NOMO-1 (cell line): ENCODE results near the gene NUP153.
A peak's percentile ranks its signal among the peaks of the same experiment; 100 is the strongest.
"Not testable (repeated sequence)": the region's sequence is repeated elsewhere in the genome, so short reads cannot be mapped to it uniquely, and the experiment has no call there.

Source experiments
- DNase-seq, 2 experiments: peaks; one replicate each; lab custom pipeline; 2025; ENCODE audit not compliant: unreplicated experiment in 2 of 2; lab: John Stamatoyannopoulos, UW

Gene NUP153

DNA sequence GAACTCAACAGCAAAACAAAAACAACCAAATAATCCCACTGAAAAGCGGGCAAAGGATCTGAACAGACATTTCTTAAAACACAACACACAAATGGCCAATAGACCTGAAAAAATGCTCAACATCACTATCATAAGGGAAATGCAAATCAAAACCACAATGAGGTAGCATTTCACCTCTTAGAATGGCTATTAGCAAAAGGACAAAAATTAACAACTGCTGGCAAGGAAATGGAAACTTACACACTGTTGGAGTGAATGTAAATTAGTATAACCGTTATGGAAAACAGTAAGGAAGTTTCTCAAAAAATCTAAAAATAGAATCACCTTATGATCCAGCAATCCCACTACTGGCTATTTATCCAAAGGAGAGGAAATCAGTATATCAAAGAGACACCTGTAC lies 85.7 kb downstream of the NUP153 start:
- DNase-seq = no peak

DNA sequence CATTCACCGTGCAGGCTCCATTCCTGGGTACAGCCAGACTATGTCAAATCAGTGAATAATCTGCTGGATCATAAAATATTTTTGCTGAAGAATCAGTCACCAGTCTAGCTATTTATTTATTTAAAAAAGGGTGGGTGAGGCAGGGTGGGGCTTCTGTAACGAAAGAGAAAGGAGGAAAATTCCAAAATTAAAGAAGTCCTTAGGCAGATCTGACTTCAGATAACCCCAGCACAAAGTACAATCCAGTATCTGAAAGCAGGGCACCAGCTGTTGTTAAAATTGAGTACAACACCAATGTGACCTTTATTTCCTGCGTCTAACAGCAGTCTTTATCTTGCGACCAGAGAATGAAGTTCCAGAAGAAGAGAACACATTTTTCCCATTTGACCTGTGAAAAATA lies 90.9 kb downstream of the NUP153 start:
- DNase-seq = no peak

DNA sequence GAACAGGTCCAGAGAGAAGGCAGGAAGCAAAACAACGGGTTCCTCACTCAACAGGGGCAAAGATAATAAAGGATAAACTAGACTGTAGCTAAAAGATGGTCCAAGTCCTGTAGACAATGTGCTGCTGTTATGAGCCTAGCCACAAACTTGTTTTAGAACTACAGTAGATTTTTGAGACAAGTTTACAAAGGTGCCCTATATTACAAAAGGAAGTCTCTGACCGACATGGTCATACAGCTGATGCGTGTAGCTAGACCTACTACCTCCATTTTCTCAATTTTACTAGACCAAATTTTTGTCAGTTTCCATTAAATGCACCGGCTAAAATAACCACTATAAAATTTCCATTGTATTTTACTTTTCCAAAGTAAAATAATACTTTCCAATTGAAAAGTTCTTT lies 94.7 kb downstream of the NUP153 start:
- no peak for DNase-seq

DNA sequence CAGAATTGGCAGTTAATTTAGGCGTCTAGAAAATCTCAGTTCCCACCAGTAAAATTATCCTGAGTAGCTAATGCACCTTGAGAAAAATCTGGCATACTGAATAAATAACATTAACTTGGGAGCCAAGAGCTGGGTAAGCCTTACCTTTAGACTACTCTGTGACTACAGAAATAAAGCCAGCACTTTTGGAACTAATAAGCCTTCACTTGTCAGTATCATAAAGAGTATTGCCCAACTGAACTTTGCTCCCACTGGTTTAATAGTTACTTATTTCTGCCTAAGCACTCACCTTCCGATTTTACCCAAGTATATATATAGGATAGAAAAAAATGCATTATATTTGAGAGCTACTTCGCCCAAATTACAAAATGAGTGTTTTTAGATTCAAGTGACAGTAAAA lies 95.9 kb downstream of the NUP153 start:
- DNase-seq = no peak

DNA sequence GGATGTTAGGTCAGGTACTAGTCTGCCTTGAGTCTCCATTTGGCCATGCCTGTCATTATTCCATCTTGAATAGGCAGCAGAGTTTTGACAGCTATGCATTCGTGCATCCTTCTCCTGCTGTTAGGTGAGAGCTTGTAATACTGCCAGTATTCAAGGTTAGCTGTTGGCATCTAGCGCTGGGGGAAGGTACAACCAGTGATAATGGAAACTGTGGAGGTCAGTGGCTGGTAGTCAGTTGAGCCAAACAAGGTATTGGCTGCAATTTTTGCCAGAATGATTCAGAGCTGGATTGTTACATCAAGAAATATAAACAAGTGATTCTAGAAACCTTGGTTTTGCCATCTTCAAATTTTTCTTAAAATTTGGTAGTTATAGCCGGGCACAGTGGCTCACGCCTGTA lies 100.1 kb downstream of the NUP153 start:
- no peak for DNase-seq

DNA sequence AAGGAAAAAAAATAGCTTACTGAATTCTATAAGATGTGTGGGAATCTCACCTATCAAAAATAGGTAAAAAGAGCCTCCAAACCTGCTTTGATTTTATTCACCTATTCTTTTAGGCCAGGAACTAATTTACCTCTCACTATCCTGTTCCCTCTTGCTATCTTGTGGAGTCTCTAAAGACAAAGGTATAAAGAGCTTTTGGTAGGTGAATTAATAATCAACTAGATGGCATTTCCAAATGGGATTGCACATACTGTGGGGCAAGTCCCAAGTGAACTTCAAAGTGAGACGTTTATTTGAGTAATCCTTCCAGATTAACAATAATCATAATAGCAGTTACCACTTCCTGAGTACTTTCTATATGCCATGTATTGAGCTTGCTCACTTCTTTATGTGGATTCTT lies 103.8 kb downstream of the NUP153 start:
- DNase-seq = no peak

DNA sequence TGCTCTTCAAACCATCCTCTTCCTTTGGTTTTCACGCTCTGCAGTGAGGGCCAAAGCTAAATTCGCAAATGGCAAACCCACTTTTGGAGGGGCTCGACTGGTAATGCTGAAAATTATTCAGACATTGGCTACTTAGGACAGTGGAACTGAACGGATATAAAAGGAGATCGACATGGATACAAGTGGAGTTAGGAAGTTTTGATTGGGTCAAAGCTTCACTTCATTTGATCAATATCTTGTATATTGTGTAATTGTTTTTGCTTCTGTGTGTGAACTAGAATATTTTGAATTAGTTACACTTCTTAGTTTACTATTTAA lies 105.4 kb downstream of the NUP153 start:
- DNase-seq = no peak

DNA sequence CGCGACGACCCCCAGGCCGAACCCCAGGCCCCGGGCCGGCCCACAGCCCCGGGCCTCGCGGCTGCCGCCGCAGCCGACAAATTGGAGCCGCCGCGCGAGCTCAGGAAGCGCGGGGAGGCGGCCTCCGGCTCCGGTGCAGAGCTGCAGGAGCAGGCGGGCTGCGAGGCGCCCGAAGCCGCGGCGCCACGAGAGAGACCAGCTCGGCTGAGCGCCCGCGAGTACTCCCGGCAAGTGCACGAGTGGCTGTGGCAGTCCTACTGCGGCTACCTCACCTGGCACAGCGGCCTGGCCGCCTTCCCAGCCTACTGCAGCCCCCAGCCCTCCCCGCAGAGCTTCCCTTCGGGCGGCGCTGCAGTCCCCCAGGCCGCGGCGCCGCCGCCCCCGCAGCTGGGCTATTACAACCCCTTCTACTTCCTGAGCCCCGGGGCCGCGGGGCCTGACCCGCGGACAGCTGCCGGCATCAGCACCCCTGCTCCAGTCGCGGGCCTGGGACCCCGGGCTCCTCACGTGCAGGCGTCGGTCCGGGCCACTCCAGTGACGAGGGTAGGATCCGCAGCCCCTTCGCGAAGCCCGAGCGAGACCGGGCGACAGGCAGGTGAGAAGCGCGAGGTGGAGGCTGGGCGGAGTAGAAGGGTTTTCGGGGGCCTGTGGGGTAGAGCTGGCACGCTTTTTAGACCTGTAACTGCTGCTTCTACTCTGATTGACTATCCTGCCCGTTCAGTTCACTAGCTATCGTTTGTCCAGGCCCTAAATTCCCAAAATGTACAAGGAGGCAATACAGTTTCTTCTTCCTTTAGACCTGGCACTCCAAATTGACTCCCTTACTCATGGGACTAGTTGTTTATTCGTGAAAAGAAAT lies 106.0 kb downstream of the NUP153 start:
- DNase-seq = peak; percentile 21 to 46

DNA sequence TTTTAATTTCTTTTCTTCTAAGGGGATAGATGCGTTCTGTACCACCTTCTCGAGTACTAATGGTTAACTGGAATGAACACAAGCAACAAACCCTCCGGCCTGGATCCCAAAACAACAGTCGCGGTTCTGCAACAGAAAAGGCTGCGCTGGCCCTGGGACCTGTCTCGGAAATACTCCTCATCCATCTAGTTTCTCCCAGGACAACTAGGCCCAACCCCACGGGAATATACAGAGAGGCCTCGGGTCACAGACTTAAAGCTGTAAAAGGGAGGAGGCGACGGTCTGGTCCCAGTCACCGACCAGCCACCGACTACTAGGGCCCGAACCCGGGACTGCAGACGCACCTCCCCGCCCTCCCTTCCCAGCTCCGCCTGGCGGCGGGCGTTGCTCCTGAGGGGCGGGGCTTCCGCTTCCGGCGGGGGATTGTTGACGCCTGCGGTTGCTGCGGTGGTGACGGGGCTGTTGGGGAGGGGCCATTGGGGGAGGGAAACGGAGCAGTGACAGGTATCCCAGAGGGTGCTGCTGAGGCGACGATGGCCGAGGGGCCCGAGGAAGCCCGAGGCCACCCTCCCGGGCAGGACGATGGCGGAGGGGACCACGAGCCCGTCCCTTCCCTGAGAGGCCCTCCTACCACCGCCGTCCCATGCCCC lies 106.7 kb downstream of the NUP153 start, which contains the start of gene FAM8A1:
Gene FAM8A1 (plus strand): TSS at position 426 of the 650 bp plus-strand sequence. CDS start 108 bp downstream, at position 534.
- DNase-seq = peak; percentile 75 to 86

DNA sequence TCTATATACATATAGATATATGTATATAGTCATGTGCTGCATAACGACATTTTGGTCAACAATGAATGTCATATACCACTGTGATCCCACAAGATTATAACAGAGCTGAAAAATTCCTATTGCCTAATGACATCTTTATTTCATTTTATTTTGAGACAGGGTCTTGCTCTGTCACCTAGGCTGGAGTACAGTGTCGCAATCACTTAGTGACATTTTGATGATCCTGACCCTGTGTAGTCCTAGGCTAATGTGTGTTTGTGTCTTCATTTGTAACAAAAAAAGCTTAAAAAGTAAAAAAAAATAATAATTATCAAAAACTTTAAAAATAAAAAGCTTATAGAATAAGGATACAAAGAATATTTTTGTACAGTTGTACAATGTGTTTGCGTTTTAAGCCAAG lies 110.6 kb downstream of the NUP153 start:
- DNase-seq = no peak

DNA sequence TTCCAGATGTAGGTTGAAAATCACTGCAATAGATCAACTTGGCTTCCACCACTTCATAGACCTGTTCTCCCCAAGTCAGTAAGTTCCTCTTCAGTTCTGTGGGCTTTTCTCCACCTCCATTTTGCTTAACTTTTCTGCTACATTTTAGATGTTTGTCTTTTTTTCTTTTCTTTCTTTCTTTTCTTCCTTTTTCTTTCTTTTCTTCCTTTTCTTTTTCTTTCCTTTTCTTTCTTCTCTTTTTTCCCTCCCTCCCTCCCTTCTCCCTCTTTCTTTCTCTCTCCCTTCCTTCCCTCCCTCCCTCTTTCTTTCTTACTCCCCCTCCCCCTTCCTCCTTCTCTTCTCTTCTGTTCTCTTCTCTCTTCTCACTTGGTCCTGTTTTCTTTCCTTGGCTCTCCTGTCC lies 113.5 kb downstream of the NUP153 start:
- DNase-seq = no peak

DNA sequence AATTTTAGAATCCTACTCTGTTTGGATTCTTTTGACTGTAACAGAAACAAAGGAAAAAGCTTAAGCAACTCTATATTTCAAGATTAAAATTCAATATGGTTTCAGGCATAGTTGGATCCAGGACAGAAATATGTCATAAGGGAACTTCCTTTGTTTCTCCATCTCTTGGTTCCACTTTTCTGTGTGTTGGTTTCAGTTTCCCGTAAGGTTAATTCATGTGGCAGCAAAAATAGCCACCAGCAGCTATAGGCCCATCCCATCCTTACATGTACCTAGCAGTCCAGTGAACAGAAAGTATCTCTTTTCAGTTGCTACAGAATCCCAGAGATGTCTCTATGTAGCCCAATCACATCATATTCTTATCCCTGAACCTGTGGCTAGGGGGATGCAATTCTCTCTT lies 115.4 kb downstream of the NUP153 start:
- peak; percentile 24 to 83 for DNase-seq

DNA sequence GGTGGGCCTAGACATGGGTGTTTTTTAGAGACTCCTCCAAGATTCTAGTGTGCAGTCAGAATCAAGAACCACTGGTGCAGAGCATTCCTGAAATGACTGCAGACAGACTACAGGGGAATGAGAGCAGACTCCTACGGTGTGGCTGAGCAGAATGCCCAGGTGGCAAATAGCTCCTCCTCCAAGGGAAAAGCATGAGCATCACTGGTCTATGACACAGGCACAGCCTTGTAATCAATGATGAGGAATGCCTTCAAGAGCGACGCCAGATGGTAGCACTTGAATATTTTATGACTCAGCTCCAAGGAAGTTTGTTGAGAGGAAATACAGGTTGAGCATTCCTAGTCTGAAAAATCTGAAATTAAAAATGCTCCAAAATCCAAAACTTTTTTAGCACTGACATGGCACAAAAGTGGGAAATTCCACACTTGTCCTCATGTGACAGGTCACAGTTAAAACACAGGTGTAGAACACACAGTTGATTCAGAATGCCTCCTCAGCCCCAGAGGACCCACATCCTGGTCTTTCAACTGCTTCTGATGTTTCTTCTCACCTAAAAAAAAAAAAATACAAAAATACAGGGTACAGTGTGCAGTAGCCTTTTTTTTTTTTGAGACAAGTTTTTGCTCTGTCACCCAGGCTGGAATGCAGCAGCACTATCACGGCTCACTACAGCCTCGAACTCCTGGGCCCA lies 117.2 kb downstream of the NUP153 start:
- DNase-seq = no peak

DNA sequence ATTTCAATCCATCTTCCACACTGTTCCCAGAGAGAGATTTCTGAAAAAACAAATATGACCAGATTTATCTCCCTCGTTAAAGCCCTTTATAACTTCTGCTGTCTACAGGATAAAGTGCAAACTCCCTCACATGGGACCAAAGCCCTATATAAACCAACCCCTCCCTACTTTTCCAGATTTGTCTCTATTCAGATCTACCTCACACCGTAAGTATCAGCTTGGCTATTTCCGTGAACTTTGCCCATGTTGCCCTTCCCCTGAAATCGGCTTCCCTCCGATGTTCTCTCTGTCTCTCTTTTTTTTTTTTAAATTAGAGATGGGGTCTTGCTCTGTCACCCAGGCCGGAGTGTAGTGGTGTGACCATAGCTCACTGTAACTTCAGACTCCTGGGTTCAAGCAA lies 118.7 kb downstream of the NUP153 start:
- DNase-seq = no peak

DNA sequence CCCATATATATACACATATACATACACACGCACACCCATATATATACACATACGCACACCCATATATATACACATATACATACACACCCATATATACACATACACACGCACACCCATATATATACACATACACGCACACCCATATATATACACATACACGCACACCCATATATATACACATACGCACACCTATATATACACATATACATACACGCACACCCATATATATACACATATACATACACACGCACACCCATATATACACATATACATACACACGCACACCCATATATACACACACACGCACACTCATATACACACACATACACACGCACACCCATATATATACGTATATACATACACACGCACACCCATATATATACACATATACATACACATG lies 120.1 kb downstream of the NUP153 start:
- not testable (repeated sequence) for DNase-seq

DNA sequence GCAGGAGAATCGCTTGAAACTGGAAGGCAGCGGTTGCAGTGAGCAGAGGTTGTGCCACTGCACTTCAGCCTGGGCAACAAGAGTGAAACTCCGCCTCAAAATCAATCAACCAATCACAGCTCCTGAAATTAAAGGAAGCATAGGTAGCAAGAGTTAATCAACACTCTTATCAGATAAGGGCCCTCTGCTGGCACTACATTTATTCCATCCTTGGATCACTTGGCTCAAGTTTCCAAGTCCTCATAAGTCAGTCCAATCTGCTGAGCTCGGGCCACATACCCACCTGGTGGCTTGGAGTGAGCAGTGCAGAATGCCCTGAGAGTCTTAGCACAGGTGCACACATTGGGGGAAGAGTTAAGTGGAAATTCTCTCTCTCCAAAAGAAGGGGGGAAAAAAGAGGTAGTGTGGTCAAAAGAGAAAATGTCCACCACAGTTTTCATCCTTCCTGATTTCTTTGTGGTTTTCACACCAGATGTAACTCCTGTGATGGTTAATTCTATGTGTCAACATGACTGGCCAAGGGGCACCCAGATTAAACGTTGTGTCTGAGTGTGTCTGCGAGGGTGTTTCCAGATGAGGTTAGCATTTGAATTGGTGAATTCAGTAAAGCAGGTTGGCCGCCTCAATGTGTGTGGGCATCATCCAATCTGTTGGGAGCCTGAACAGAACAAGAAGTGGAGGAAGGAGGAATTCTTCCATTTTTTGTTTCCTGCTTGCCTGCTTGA lies 120.8 kb downstream of the NUP153 start:
- peak; percentile 23 to 38 for DNase-seq

DNA sequence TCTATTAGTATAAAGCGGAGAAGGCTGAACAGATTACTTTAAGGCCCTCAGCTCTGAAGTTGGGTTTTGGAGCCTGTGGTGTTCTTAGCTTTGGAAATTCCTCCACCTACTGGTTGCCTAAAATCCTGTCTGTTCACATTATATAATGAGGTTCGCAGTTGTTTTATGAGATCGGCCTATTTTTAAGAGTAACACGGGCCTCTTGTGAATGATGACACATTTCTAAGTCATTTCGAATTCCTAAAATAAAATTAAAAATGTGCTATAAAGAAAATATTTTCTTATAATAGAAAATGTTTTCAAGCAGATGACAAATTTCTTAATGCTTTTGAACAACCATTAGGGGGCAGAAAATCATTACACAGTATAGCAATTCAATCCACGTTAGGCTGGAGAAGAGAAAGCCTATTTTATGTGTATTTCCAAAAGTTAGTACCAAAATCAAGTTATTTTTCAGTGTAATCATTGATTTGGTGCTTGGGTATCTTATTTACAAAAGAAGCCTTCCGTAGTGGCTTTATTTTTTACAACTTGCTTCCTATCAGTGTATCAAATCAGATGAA lies 122.4 kb downstream of the NUP153 start:
- peak; percentile 49 to 78 for DNase-seq

DNA sequence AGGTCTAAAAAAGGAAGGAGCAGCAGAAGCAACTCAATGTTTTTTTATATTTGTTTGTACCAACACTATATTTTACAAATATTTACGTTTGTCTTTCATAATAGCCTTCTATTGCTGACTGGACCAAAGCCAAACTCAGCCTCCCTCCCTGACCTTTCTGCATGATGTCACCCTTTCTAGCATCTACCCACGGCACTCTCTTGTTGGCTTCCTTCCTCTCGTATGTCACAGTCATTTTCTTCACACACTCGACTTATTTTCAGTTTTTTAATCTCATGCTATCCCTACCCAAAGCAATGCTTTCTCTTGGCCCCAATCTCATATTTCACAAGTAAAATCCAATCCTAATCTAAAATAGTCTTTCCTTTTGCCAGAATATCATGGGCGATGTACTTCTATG lies 122.9 kb downstream of the NUP153 start:
- DNase-seq = no peak

DNA sequence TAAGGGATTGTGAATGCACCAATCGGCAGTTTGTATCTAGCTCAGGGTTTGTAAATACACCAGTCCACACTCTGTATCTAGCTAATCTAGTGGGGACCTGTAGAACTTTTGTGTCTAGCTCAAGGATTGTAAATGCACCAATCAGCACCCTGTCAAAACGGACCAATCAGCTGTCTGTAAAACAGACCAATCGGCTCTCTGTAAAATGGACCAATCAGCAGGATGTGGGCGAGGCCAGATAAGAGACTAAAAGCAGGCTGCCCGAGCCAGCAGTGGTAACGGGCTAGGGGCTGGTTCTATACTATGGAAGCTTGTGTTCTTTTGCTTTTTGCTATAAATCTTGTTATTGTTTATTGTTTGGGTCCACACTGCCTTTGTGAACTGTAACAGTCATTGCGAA lies 125.4 kb downstream of the NUP153 start:
- DNase-seq = not testable (repeated sequence)

DNA sequence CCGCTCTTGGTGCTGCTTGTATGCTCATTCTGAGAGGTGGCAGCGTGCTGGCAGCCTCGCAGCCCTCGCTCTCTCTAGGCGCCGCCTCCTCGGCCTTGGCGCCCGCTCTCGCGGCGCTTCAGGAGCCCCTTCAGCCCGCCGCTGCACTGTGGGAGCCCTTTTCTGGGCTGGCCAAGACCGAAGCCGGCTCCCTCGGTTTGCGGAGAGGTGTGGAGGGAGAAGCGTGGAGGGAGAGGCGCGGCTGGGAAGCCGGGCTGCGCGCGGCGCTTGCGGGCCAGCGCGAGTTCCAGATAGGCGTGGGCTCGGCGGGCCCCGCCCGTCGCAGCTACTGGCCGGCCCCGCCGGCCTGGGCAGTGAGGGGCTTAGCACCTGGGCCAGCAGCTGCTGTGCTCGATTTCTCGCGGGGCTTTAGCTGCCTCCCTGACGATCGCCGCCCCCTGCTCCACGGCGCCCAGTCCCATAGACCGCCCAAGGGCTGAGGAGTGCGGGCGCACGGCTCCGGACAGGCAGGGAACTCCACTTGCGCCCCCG lies 126.1 kb downstream of the NUP153 start:
- no peak for DNase-seq

DNA sequence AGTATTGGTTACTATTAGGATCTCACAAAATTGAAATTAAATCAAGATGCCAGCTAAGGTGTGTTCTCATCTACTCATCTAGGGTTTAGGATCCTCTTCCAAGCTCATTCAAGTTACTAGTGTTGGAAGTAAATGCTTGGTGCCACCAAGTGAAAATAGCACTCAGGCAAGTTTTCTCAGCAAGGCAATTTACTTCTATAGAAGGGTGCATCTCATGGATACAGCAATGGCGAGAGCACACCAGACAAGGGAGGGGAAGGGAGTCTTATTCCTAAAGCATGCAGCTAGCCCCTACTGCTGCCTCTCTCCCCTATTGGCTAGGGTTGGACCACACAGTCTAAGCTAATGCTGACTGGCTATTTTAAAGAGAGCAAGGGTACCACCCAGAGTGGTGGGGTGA lies 129.7 kb downstream of the NUP153 start:
- no peak for DNase-seq
